Duodenal mucosa (tissue), 2 donors: Measurements from ENCODE around the gene ZNF688.
A peak's percentile ranks its signal among the peaks of the same experiment; 100 is the strongest.

Experiments used
- H3K27ac ChIP-seq: one replicate; pipeline ENCODE4 v1.7.0; 2013; ENCODE audit warnings: low read depth, low read length
- H3K27me3 ChIP-seq, 2 donors: one replicate each; pipeline ENCODE4 v1.7.0; 2013; ENCODE audit warnings: low read length in 2 of 2, control low read depth in 1 of 2; ENCODE audit not compliant: insufficient read depth in 2 of 2, control insufficient read depth in 1 of 2
- H3K36me3 ChIP-seq, 2 donors: one replicate each; pipeline ENCODE4 v1.7.0; 2013; ENCODE audit warnings: low read length in 2 of 2, control low read depth in 1 of 2; ENCODE audit not compliant: insufficient read depth in 2 of 2, control insufficient read depth in 1 of 2
- H3K4me1 ChIP-seq, 2 donors: one replicate each; pipeline ENCODE4 v1.7.0; 2013; ENCODE audit warnings: low read length in 2 of 2, control low read depth in 1 of 2; ENCODE audit not compliant: insufficient read depth in 2 of 2, control insufficient read depth in 1 of 2
- H3K4me3 ChIP-seq, 2 donors: one replicate each; pipeline ENCODE4 v1.7.0; 2013; ENCODE audit warnings: low read length in 2 of 2, low read depth in 1 of 2
- H3K9ac ChIP-seq, 2 donors: one replicate each; pipeline ENCODE4 v1.7.0; 2013; ENCODE audit warnings: low read length in 2 of 2, low read depth in 1 of 2
- H3K9me3 ChIP-seq, 2 donors: one replicate each; pipeline ENCODE4 v1.7.0; 2013; ENCODE audit warnings: low read length in 2 of 2, control low read depth in 1 of 2; ENCODE audit not compliant: control insufficient read depth in 1 of 2

Gene ZNF688

GRCh38 chr16:30557707-30557956 lies 13.9 kb downstream of the ZNF688 start:
- Histone ChIP-seq H3K4me1 (peaks cover 22 to 41% of the 10 kb centered on the region in 2 donors), H3K4me3 (peak overlapping the region; percentile 76 to 84), H3K27ac (peak overlapping the region; percentile 93), H3K9ac (peak overlapping the region; percentile 90 to 93), H3K27me3 (no peaks in the 10 kb centered on the region), H3K9me3 (no peaks in the 10 kb centered on the region), H3K36me3 (peaks cover 14 to 22% of the 10 kb centered on the region in 2 donors)

DNA sequence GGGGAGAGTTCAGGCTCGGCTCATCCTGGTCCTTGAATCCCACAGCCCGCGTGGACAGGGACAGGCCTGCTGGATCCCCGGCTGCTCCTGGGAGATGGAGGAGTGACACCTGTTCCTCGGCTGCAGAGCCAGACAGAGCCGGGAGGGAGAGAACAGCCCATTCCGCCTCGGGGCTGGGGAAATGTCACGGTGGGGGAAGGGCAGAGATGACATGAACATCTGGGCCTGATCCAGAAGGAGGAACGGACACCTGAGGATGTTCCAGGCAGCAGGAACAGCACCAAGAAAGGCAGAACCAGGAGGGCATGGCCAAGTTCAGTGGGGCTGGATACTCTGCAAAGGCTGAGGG lies 15.4 kb downstream of the ZNF688 start:
- Histone ChIP-seq H3K27me3 (no peaks in the 10 kb centered on the region), H3K4me1 (peaks cover 19 to 38% of the 10 kb centered on the region in 2 donors), H3K27ac (no peak overlapping the region), H3K36me3 (peaks cover 14 to 22% of the 10 kb centered on the region in 2 donors), H3K4me3 (no peak overlapping the region), H3K9me3 (no peaks in the 10 kb centered on the region), H3K9ac (no peak overlapping the region)

DNA sequence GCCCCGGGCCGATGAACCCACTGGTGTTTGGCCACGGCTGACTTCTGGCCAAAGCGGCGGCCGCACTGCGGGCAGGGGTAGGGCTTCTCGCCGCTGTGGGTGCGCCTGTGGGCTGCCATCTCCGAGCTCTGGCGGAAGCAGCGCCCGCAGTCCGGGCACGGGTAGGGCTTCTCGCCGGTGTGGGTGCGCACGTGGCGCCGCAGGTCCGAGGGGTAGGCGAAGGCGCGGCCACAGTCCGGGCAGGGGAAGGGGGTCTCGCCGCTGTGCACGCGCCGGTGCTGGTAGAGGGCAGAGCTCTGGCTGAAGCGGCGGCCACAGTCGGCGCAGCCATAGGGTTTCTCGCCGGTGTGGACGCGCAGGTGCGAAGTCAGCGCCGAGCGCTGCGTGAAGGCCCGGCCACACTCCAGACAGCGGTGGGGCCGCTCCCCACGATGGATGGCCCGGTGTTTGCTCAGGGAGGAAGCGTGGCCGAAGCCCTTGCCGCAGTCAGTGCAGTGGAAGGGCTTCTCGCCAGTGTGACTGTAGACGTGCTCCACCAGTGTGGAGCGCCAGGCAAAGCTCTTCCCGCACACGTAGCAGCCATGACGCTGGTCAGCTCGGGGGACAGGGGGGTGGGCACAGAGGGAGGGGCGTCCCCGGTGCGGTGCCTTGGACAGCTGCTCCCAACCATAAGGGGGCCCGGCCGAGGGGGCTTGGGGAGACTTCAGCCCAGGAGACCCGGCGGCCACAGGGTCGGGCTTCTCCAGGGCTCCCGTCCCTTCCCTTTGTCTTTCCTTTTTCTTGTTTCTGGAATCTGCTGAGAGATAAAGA lies 16.0 kb downstream of the ZNF688 start:
- Histone ChIP-seq H3K4me3 (no peak overlapping the region), H3K27ac (no peak overlapping the region), H3K4me1 (peaks cover 19 to 35% of the 10 kb centered on the region in 2 donors), H3K36me3 (peaks cover 14 to 22% of the 10 kb centered on the region in 2 donors), H3K27me3 (no peaks in the 10 kb centered on the region), H3K9me3 (no peaks in the 10 kb centered on the region), H3K9ac (no peak overlapping the region)

- Histone ChIP-seq H3K36me3 (peaks cover 14 to 22% of the 10 kb centered on the region in 2 donors), H3K27me3 (no peaks in the 10 kb centered on the region), H3K27ac (no peak overlapping the region), H3K4me1 (peaks cover 17 to 30% of the 10 kb centered on the region in 2 donors), H3K4me3 (no peak overlapping the region), H3K9ac (no peak overlapping the region), H3K9me3 (no peaks in the 10 kb centered on the region)
These were observed 16.8 kb downstream of the ZNF688 start for GRCh38 chr16:30554557-30555314.

DNA sequence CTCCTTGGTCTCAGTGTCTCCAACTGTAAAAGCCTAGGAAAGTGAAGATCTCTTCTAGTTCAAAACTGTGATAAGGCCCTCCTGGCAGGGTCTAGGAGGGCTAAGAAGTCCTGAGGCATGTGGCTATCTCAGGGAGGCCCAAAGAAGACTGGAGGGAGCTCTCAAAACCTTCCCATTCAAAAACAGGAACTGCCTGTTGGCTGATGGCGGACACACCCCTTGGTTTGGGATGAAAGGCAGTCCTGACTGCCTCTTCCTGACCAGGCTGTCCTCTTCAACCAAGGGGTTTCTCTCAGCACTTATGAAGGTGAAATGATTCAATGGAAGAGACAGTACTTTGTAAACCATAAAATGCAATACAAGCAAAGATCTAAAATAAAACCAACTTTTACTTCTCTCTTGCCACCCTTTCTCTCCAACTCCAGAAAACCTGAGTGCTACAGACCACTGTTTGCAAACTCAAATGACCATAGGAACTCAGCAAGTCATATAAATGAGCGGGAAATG lies 18.1 kb downstream of the ZNF688 start:
- no peaks in the 10 kb centered on the region for H3K27me3 ChIP-seq
- no peaks in the 10 kb centered on the region for H3K9me3 ChIP-seq
- peaks cover 14 to 22% of the 10 kb centered on the region in 2 donors for H3K36me3 ChIP-seq
- peaks cover 13 to 27% of the 10 kb centered on the region in 2 donors for H3K4me1 ChIP-seq
- H3K27ac ChIP-seq, result no peak overlapping the region
- no peak overlapping the region for H3K9ac ChIP-seq
- no peak overlapping the region for H3K4me3 ChIP-seq

GRCh38 chr16:30552956-30553355 lies 18.6 kb downstream of the ZNF688 start:
- H3K4me1 ChIP-seq, result peaks cover 17 to 32% of the 10 kb centered on the region in 2 donors
- H3K9ac ChIP-seq, result no peak overlapping the region

GRCh38 chr16:30551781-30552180 lies 19.7 kb downstream of the ZNF688 start:
- Histone ChIP-seq H3K4me3 (no peak overlapping the region), H3K27ac (no peak overlapping the region), H3K9me3 (no peaks in the 10 kb centered on the region), H3K27me3 (no peaks in the 10 kb centered on the region), H3K36me3 (peaks cover 14 to 22% of the 10 kb centered on the region in 2 donors), H3K9ac (no peak overlapping the region), H3K4me1 (peaks cover 17 to 26% of the 10 kb centered on the region in 2 donors)

More at GRCh38 chr16:30552956-30553355, 18.6 kb downstream of the ZNF688 start:
- H3K27me3 ChIP-seq, result no peaks in the 10 kb centered on the region
- no peaks in the 10 kb centered on the region for H3K9me3 ChIP-seq
- no peak overlapping the region for H3K27ac ChIP-seq
- no peak overlapping the region for H3K4me3 ChIP-seq
- peaks cover 14 to 22% of the 10 kb centered on the region in 2 donors for H3K36me3 ChIP-seq

DNA sequence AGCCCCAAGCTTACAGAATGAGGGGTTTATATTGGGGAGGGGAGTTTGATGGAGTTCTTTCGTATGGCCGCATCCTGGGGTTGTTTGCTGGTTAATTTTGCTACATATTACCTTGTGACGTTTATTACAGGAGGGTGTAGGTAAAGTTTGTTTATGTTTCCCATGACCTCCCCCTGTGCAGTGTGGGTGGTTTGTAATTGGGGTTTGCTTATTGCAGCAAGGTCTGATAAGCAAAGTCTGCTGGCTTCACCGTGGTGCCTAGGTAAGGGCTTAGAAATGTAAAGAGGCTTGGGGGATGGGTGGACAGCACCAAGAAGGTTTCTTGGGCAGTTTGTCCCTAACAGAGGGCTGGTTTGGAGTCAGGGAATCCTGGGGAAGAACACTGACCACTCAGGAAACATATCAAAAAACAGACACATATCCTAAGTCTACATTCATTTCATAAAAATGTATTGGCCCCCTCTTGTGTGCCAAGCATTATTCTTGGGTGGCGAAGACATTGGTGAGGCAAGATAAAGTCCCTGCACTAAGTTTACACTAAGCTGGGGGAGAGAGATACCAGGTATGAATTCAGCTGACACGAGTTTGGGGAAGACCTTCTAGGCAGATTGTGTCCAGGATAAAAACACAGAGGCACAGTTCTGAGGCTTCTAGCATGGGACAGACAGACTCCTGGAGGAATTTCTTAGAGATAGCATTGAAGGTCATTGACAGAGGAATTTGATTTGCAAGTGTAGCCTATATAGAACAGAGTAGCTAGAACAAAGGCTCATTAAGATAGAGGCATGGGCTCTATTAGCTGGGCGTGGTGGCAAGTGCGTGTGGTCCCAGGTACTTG lies 22.9 kb downstream of the ZNF688 start:
- Histone ChIP-seq H3K27ac (no peak overlapping the region), H3K27me3 (no peaks in the 10 kb centered on the region), H3K9me3 (no peaks in the 10 kb centered on the region), H3K4me1 (peaks cover 16 to 20% of the 10 kb centered on the region in 2 donors), H3K9ac (no peak overlapping the region), H3K4me3 (no peak overlapping the region), H3K36me3 (peaks cover 0 to 6% of the 10 kb centered on the region in 2 donors)

GRCh38 chr16:30546115-30546514 lies 25.4 kb downstream of the ZNF688 start:
- Histone ChIP-seq H3K27ac (no peak overlapping the region), H3K9me3 (no peaks in the 10 kb centered on the region), H3K9ac (no peak overlapping the region), H3K4me3 (no peak overlapping the region), H3K27me3 (no peaks in the 10 kb centered on the region), H3K4me1 (peaks cover 26% of the 10 kb centered on the region in 2 donors), H3K36me3 (no peaks in the 10 kb centered on the region)
